DOHH2 (cell line): Measurements from ENCODE around the gene ETV7.

ENCODE experiments used
- EZH2phosphoT487 ChIP-seq: fragments of 200-600 bp; sonication (generic); IDR thresholded peaks from 2 replicates; pipeline ENCODE4 v1.6.1; 2017; ENCODE audit warnings: borderline replicate concordance, mild to moderate bottlenecking, antibody characterized with exemption, low read length, moderate library complexity, mixed read lengths
- TF ChIP-seq, protein P1 (sequence below): fragments of 200-600 bp; sonication (generic); IDR thresholded peaks from one replicate; pipeline ENCODE4 v1.5.1; 2014; ENCODE audit warnings: antibody characterized with exemption, mild to moderate bottlenecking, low read depth, low read length; ENCODE audit not compliant: poor library complexity, severe bottlenecking

- TF ChIP-seq, protein P1, sequence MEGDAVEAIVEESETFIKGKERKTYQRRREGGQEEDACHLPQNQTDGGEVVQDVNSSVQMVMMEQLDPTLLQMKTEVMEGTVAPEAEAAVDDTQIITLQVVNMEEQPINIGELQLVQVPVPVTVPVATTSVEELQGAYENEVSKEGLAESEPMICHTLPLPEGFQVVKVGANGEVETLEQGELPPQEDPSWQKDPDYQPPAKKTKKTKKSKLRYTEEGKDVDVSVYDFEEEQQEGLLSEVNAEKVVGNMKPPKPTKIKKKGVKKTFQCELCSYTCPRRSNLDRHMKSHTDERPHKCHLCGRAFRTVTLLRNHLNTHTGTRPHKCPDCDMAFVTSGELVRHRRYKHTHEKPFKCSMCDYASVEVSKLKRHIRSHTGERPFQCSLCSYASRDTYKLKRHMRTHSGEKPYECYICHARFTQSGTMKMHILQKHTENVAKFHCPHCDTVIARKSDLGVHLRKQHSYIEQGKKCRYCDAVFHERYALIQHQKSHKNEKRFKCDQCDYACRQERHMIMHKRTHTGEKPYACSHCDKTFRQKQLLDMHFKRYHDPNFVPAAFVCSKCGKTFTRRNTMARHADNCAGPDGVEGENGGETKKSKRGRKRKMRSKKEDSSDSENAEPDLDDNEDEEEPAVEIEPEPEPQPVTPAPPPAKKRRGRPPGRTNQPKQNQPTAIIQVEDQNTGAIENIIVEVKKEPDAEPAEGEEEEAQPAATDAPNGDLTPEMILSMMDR = no peak
- TF ChIP-seq EZH2phosphoT487 = no peak
These were observed 7.3 kb downstream of the ETV7 start for GRCh38 chr6:36380166-36380565.
